ENCODE data around the gene SIRT7. TPM values are rescaled to one million over a fixed set of nuclear protein-coding genes. Genes with fewer than 3 reads are reported as not detected.

SIRT7 gene, protein sequence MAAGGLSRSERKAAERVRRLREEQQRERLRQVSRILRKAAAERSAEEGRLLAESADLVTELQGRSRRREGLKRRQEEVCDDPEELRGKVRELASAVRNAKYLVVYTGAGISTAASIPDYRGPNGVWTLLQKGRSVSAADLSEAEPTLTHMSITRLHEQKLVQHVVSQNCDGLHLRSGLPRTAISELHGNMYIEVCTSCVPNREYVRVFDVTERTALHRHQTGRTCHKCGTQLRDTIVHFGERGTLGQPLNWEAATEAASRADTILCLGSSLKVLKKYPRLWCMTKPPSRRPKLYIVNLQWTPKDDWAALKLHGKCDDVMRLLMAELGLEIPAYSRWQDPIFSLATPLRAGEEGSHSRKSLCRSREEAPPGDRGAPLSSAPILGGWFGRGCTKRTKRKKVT
- 10 to 100 TPM; 64.9 to 84.0 TPM for polyA plus RNA-seq

DNA sequence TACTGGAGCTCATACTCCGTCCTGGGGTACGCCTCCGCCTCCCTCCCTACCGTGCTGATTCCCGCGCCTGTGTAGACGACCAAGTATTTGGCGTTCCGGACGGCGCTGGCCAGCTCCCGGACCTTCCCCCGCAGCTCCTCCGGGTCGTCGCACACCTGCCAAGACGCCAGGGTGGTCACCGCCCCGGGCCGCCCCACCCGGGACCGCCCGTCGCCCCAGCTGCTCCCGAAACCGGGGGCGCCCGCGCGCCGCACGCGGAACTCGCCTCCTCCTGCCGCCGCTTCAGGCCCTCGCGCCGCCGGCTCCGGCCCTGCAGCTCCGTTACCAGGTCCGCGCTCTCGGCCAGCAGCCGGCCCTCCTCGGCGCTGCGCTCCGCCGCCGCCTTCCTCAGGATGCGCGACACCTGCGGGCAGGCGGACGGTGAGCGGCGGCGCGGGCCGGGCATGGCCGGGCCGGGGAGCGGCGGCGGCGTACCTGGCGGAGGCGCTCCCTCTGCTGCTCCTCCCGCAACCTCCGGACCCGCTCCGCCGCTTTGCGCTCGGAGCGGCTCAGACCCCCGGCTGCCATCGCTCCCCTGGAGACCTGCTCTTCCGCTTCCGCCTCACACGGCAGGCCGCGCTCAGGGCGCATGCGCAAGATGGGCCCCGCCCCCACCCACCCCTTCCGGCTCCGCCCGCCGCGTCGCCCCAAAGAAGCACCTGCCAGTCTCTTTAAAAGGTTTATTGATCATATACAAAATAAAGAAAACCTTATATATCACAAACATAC is at the start of gene SIRT7:
TSS of gene SIRT7 (minus strand) at position 612 of the 768 bp plus-strand sequence. CDS start at position 567, 45 bp downstream.
- 0 to 1% methylated on average over 68 to 94 of the region's 94 CpGs for WGBS, 2 donors
- Histone ChIP-seq H3K4me1 (ENCODE audit: control insufficient read depth in 2 of 2, insufficient read depth in 2 of 2, low read length in 1 of 2) (peaks cover 12 to 27% of the 10 kb centered on the region in 2 donors), H3K4me3 (ENCODE audit: low read depth in 1 of 2, low read length in 2 of 2) (peak within 1 kb of the TSS; percentile 82 to 83), H3K36me3 (ENCODE audit: control insufficient read depth in 2 of 2, insufficient read depth in 2 of 2, low read length in 1 of 2) (peaks cover 4 to 46% of the 10 kb centered on the region in 2 donors), H3K27me3 (ENCODE audit: control insufficient read depth in 1 of 2, insufficient read depth in 2 of 2, low read length in 2 of 2) (no peaks in the 10 kb centered on the region), H3K27ac (ENCODE audit: low read depth in 2 of 2, low read length in 1 of 2) (peak within 1 kb of the TSS; percentile 90 to 95), H3K9me3 (ENCODE audit: control insufficient read depth in 2 of 2, insufficient read depth in 1 of 2, low read depth in 1 of 2, low read length in 1 of 2) (no peaks in the 10 kb centered on the region)

DNA sequence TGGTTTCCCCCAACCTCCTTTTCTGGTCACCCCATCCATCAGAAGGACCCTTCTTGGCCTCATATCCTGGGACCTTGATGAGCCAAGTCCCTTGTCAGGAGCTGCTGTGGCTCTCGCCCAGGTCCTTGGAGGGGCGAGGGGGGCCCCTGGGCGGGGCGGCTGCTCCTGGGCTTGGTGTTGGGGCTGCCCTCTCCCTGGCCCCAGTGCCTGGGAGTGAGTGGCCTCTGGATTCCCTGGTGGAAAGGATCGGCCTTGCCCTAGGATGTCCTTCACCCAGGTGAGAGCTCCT is 49.2 kb upstream of the SIRT7 start:
- H3K9me3 ChIP-seq (ENCODE audit: control insufficient read depth in 2 of 2, insufficient read depth in 1 of 2, low read depth in 1 of 2, low read length in 1 of 2) = no peaks in the 10 kb centered on the region
- H3K4me3 ChIP-seq (ENCODE audit: low read depth in 1 of 2, low read length in 2 of 2) = peak overlapping the region in 1 of 2 donors; percentile 20
- H3K27me3 ChIP-seq (ENCODE audit: control insufficient read depth in 1 of 2, insufficient read depth in 2 of 2, low read length in 2 of 2) = no peaks in the 10 kb centered on the region
- WGBS, 2 donors = 36 to 38% methylated on average over 5 of the region's 5 CpGs
- H3K4me1 ChIP-seq (ENCODE audit: control insufficient read depth in 2 of 2, insufficient read depth in 2 of 2, low read length in 1 of 2) = peaks cover 0 to 10% of the 10 kb centered on the region in 2 donors
- H3K36me3 ChIP-seq (ENCODE audit: control insufficient read depth in 2 of 2, insufficient read depth in 2 of 2, low read length in 1 of 2) = no peaks in the 10 kb centered on the region
- peak overlapping the region in 1 of 2 donors; percentile 18 for H3K27ac ChIP-seq (ENCODE audit: low read depth in 2 of 2, low read length in 1 of 2)

- Histone ChIP-seq H3K36me3 (ENCODE audit: control insufficient read depth in 2 of 2, insufficient read depth in 2 of 2, low read length in 1 of 2) (no peaks in the 10 kb centered on the region), H3K4me1 (ENCODE audit: control insufficient read depth in 2 of 2, insufficient read depth in 2 of 2, low read length in 1 of 2) (peaks cover 0 to 10% of the 10 kb centered on the region in 2 donors), H3K9me3 (ENCODE audit: control insufficient read depth in 2 of 2, insufficient read depth in 1 of 2, low read depth in 1 of 2, low read length in 1 of 2) (no peaks in the 10 kb centered on the region), H3K27me3 (ENCODE audit: control insufficient read depth in 1 of 2, insufficient read depth in 2 of 2, low read length in 2 of 2) (no peaks in the 10 kb centered on the region), H3K27ac (ENCODE audit: low read depth in 2 of 2, low read length in 1 of 2) (no peak overlapping the region), H3K4me3 (ENCODE audit: low read depth in 1 of 2, low read length in 2 of 2) (no peak overlapping the region)
- WGBS, 2 donors = 56 to 62% methylated on average over 35 to 41 of the region's 41 CpGs
Measured at GRCh38 chr17:81966343-81967243, 48.6 kb upstream of the SIRT7 start.

DNA sequence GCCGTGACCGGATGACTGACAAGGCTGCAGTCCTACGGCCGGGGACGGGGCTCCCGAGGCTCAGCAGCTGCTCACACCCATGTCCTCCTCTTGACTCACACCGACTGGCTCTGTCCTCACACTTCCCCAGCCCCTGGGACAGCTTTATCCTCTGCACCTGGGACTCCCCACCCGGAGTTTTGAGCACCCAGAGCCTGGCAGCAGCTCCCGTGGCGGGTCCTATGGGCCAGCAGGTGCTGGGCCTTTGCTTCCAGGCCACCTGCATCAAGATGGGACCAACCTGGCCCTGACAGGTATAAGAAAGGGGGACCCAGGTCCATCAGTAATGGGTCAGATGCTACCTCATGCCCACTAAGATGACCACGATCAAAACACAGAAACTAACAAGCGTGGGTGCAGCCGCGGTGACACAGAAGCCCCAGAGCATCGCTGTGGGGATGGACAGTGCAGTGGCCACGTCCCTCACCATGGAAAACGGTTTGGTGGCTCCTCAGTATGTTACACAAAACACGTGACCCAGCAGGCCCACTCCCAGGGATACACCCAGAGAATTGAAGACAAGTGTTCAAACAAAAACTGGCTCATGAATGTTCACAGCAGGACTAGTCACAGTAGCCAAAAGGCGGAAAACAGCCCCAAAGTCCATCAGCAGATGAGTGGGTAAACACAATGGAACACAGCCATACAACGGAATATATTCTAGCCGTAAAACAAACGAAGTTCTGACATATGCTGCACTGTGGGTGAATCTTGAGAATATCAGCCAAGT is 46.3 kb upstream of the SIRT7 start:
- Histone ChIP-seq H3K36me3 (ENCODE audit: control insufficient read depth in 2 of 2, insufficient read depth in 2 of 2, low read length in 1 of 2) (no peaks in the 10 kb centered on the region), H3K4me1 (ENCODE audit: control insufficient read depth in 2 of 2, insufficient read depth in 2 of 2, low read length in 1 of 2) (peaks cover 0 to 17% of the 10 kb centered on the region in 2 donors), H3K4me3 (ENCODE audit: low read depth in 1 of 2, low read length in 2 of 2) (no peak overlapping the region), H3K27me3 (ENCODE audit: control insufficient read depth in 1 of 2, insufficient read depth in 2 of 2, low read length in 2 of 2) (peaks cover 0 to 11% of the 10 kb centered on the region in 2 donors), H3K27ac (ENCODE audit: low read depth in 2 of 2, low read length in 1 of 2) (no peak overlapping the region), H3K9me3 (ENCODE audit: control insufficient read depth in 2 of 2, insufficient read depth in 1 of 2, low read depth in 1 of 2, low read length in 1 of 2) (no peaks in the 10 kb centered on the region)
- 69 to 71% methylated on average over 22 of the region's 22 CpGs for WGBS, 2 donors

DNA sequence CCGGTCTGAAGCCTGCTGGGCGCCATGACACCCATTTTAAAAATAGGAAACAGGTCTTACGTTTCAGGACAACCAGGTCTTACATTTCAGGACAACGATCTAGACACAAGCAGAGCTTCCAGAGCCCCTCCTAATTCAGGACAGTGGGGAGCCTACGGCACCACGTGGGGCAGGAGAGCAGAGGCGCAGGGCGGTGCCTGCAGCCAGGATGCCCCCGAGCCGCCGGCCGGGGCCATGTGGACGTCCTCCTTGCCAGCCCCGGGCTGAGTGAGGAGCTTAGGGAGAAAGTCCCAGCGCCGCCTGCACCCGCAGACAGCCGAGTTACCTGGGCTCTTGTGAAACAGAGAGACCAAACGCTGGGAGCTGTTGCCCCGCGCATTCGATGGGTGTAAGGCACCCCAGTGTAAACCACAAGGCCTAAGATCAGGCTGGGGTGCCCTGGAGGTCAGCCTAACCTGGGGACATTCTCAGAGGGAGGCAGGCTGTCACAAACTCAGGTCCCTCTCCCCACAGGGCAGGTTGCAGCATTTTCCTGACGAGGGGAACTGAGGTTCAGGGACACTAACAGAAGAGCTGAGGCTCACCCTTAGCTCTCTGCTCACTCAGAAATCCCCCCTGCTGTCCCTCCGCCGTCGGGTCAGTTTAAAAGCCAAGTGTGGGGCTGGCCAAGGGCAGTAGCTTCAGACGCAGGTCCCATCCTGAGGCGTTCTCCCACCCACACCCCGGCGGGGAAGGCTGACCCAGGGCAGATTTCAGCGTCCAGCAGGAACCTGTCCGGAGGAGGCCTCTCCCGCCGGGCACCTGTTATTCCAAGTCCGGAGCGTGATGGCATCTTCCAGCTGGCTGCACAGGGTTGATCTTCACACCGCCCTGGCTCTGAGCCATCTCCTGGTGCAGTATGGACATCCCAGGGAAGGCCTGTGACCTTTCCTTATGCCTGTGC is 44.8 kb upstream of the SIRT7 start:
- H3K4me1 ChIP-seq (ENCODE audit: control insufficient read depth in 2 of 2, insufficient read depth in 2 of 2, low read length in 1 of 2) = peaks cover 0 to 14% of the 10 kb centered on the region in 2 donors

DNA sequence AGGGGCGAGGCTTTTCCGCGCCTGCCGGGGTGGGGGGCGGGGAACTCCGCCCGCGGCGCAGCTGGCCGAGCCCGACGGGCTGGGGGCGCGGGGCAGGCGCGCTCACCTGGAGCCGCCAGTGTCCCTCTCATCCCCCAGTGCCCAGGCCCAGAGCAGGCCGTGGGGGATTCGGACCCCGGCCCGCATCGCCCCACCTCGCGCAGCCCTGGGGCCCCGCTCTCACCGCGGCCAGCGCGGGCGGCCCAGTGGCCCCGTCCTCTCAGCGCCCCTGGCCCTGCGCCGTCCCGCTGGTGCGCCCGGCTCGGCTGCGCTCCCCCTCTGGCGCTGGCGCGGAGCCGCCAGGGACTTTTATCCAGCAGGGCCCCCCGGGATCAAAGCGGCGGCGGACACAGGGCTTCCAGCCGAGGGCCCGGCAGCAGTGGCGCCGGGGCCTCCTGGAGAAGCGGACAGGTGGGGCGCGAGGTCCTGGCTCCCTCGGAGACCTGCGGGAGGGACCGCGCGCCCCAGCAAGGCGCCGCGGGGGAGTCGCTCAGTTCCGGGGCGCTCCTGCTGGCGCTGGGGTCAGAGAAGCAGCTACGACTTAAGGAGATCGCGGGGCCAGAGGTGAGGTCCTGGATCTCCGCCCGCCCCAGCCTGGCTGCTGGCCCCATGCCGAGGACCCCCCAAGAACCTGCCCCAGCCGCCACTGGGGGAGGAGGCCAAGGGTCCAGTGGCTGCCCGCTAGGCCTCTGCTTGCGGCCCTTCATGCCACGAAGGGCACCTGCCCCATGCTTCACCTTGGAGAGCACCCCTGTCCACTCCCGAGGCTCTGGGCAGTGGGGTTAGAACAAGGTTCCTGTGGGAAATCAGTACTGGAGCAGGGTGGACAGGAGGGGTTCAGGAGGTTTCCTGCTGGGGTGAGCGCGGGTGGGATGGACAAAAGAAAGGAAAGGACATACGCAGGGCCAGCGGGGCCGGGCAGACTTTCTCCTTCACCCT is 43.8 kb upstream of the SIRT7 start:
- peaks cover 0 to 11% of the 10 kb centered on the region in 2 donors for H3K27me3 ChIP-seq (ENCODE audit: control insufficient read depth in 1 of 2, insufficient read depth in 2 of 2, low read length in 2 of 2)
- no peak overlapping the region for H3K27ac ChIP-seq (ENCODE audit: low read depth in 2 of 2, low read length in 1 of 2)
- no peaks in the 10 kb centered on the region for H3K36me3 ChIP-seq (ENCODE audit: control insufficient read depth in 2 of 2, insufficient read depth in 2 of 2, low read length in 1 of 2)
- peaks cover 0 to 7% of the 10 kb centered on the region in 2 donors for H3K4me1 ChIP-seq (ENCODE audit: control insufficient read depth in 2 of 2, insufficient read depth in 2 of 2, low read length in 1 of 2)
- H3K9me3 ChIP-seq (ENCODE audit: control insufficient read depth in 2 of 2, insufficient read depth in 1 of 2, low read depth in 1 of 2, low read length in 1 of 2) = no peaks in the 10 kb centered on the region
- WGBS, 2 donors = 14 to 19% methylated on average over 72 to 82 of the region's 82 CpGs
- peak overlapping the region in 1 of 2 donors; percentile 44 for H3K4me3 ChIP-seq (ENCODE audit: low read depth in 1 of 2, low read length in 2 of 2)

More for the DNA sequence above, 44.8 kb upstream of the SIRT7 start:
- H3K36me3 ChIP-seq (ENCODE audit: control insufficient read depth in 2 of 2, insufficient read depth in 2 of 2, low read length in 1 of 2) = no peaks in the 10 kb centered on the region
- H3K4me3 ChIP-seq (ENCODE audit: low read depth in 1 of 2, low read length in 2 of 2) = no peak overlapping the region
- no peaks in the 10 kb centered on the region for H3K9me3 ChIP-seq (ENCODE audit: control insufficient read depth in 2 of 2, insufficient read depth in 1 of 2, low read depth in 1 of 2, low read length in 1 of 2)
- H3K27ac ChIP-seq (ENCODE audit: low read depth in 2 of 2, low read length in 1 of 2) = no peak overlapping the region
- 63 to 68% methylated on average over 37 of the region's 37 CpGs for WGBS, 2 donors
- peaks cover 0 to 11% of the 10 kb centered on the region in 2 donors for H3K27me3 ChIP-seq (ENCODE audit: control insufficient read depth in 1 of 2, insufficient read depth in 2 of 2, low read length in 2 of 2)

DNA sequence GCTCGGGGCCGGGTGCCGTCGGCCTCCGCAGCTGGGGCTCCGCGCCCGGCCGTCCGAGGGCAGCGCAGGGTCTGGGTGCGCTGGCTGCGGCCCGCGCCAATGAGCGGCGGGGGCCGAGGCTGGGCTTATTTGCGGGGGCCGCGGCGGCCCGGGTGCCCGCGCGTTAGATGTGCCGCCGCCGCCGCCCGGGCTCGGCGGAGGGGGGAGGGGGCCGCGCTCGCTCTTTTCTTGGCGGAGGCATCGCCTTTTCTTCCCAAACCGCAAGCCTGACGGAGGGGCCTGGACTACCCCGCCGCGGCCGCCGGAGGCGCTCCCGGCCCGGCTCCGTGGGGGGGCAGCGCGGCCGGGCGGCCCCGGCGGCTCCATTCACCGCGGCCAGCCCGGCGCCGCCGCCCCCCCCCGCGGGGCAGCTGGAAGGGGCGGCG is 43.1 kb upstream of the SIRT7 start, which contains the start of gene NOTUM:
TSS of gene NOTUM (minus strand) at position 101 of the 425 bp plus-strand sequence. CDS start 278 bp downstream, outside the sequence.
- WGBS, 2 donors = 0 to 1% methylated on average over 32 to 65 of the region's 65 CpGs
- H3K36me3 ChIP-seq (ENCODE audit: control insufficient read depth in 2 of 2, insufficient read depth in 2 of 2, low read length in 1 of 2) = no peaks in the 10 kb centered on the region
- peaks cover 0 to 7% of the 10 kb centered on the region in 2 donors for H3K4me1 ChIP-seq (ENCODE audit: control insufficient read depth in 2 of 2, insufficient read depth in 2 of 2, low read length in 1 of 2)
- no peak within 1 kb of the TSS for H3K27ac ChIP-seq (ENCODE audit: low read depth in 2 of 2, low read length in 1 of 2)
- H3K4me3 ChIP-seq (ENCODE audit: low read depth in 1 of 2, low read length in 2 of 2) = peak within 1 kb of the TSS; percentile 44
- peaks cover 0 to 11% of the 10 kb centered on the region in 2 donors for H3K27me3 ChIP-seq (ENCODE audit: control insufficient read depth in 1 of 2, insufficient read depth in 2 of 2, low read length in 2 of 2)
- H3K9me3 ChIP-seq (ENCODE audit: control insufficient read depth in 2 of 2, insufficient read depth in 1 of 2, low read depth in 1 of 2, low read length in 1 of 2) = no peaks in the 10 kb centered on the region

Data from esophagus (tissue), 2 donors.